CD14-positive monocyte (primary cell): Measurements from ENCODE around the gene TSPEAR. TPM values are rescaled to one million over a fixed set of nuclear protein-coding genes. Genes with fewer than 3 reads are reported as not detected.

ENCODE experiments used
- DNase-seq, 3 donors: peaks; one replicate each; pipeline ENCODE4 v3.0.0-alpha.2; 2011 to 2022
- H2AFZ ChIP-seq: 2 replicates; pipeline ENCODE4 v1.6.0; 2012; ENCODE audit warnings: mild to moderate bottlenecking, low read depth, low read length, inconsistent platforms; ENCODE audit not compliant: insufficient read depth, poor library complexity, severe bottlenecking
- H3K27ac ChIP-seq, 2 donors: 1 replicate in 1 of 2; 2 replicates in 1 of 2; pipeline ENCODE4 v1.5.1; 2012 to 2013; ENCODE audit warnings: low read length in 2 of 2, control low read depth in 1 of 2, inconsistent platforms in 1 of 2, low read depth in 1 of 2, mild to moderate bottlenecking in 1 of 2
- H3K27me3 ChIP-seq, 2 donors: one replicate each; pipeline versions ENCODE4 v1.6.0 to v1.6.1; 2011 to 2013; ENCODE audit warnings: low read length in 2 of 2; ENCODE audit not compliant: control insufficient read depth in 2 of 2, insufficient read depth in 2 of 2
- H3K36me3 ChIP-seq, 2 donors: replicated peaks in 1 of 2; 1 replicate in 1 of 2; 2 replicates in 1 of 2; pipeline versions ENCODE4 v1.5.1 to v1.6.1; 2012 to 2013; ENCODE audit warnings: low read length in 2 of 2, control low read depth in 1 of 2, inconsistent platforms in 1 of 2, mild to moderate bottlenecking in 1 of 2; ENCODE audit not compliant: insufficient read depth in 2 of 2, control insufficient read depth in 1 of 2
- H3K4me1 ChIP-seq, 2 donors: 1 replicate in 1 of 2; 2 replicates in 1 of 2; pipeline versions ENCODE4 v1.5.1 to v1.6.1; 2012 to 2013; ENCODE audit warnings: low read length in 2 of 2, control low read depth in 1 of 2, inconsistent platforms in 1 of 2, mild to moderate bottlenecking in 1 of 2, moderate library complexity in 1 of 2; ENCODE audit not compliant: insufficient read depth in 2 of 2, control insufficient read depth in 1 of 2
- H3K4me2 ChIP-seq: replicated peaks from 2 replicates; pipeline ENCODE3; 2012; ENCODE audit warnings: low read length, moderate library complexity, mild to moderate bottlenecking; ENCODE audit not compliant: poor library complexity, severe bottlenecking; ENCODE audit errors: extremely low read depth
- H3K4me3 ChIP-seq, 3 experiments: fragments of 200-600 bp in 1 of 3; sonication (generic) in 1 of 3; replicated peaks in 1 of 3; 1 replicate in 2 of 3; 2 replicates in 1 of 3; pipeline ENCODE4 v1.5.1; 2011 to 2013; ENCODE audit warnings: low read length in 3 of 3, mild to moderate bottlenecking in 3 of 3, control low read depth in 2 of 3, low read depth in 2 of 3, inconsistent platforms in 1 of 3, moderate library complexity in 1 of 3
- H3K79me2 ChIP-seq: 2 replicates; pipeline ENCODE4 v1.6.0; 2012; ENCODE audit warnings: mild to moderate bottlenecking, control low read depth, inconsistent platforms, low read length, moderate library complexity; ENCODE audit not compliant: insufficient read depth
- H3K9ac ChIP-seq: 2 replicates; pipeline ENCODE4 v1.6.0; 2017; ENCODE audit warnings: low read length, mild to moderate bottlenecking; ENCODE audit not compliant: insufficient read depth, poor library complexity, severe bottlenecking
- H3K9me3 ChIP-seq, 2 donors: replicated peaks in 1 of 2; 1 replicate in 1 of 2; 2 replicates in 1 of 2; pipeline versions ENCODE4 v1.5.1 to v1.6.1; 2012 to 2013; ENCODE audit warnings: low read length in 2 of 2, control low read depth in 1 of 2; ENCODE audit not compliant: control insufficient read depth in 1 of 2, insufficient read depth in 1 of 2
- H4K20me1 ChIP-seq: 2 replicates; pipeline ENCODE4 v1.6.0; 2012; ENCODE audit warnings: mild to moderate bottlenecking, low read length, control low read depth, moderate library complexity; ENCODE audit not compliant: insufficient read depth
- H3K27ac Mint-ChIP-seq, 7 donors: one replicate each; pipeline ENCODE4 v1.8.0; 2020; ENCODE audit warnings: mild to moderate bottlenecking in 7 of 7, mixed read lengths in 7 of 7, moderate library complexity in 6 of 7, inconsistent platforms in 2 of 7
- H3K27me3 Mint-ChIP-seq, 3 donors: one replicate each; pipeline ENCODE4 v1.8.0; 2021 to 2022; ENCODE audit warnings: low read depth in 3 of 3, mild to moderate bottlenecking in 3 of 3, mixed read lengths in 3 of 3, moderate library complexity in 3 of 3, inconsistent platforms in 1 of 3
- H3K36me3 Mint-ChIP-seq, 2 donors: one replicate each; pipeline ENCODE4 v1.8.0; 2020; ENCODE audit warnings: mixed read lengths in 2 of 2, inconsistent platforms in 1 of 2, mild to moderate bottlenecking in 1 of 2
- H3K4me1 Mint-ChIP-seq: one replicate; pipeline ENCODE4 v1.8.0; 2020; ENCODE audit warnings: mild to moderate bottlenecking, mixed read lengths
- H3K4me3 Mint-ChIP-seq, 2 donors: one replicate each; pipeline ENCODE4 v1.8.0; 2020; ENCODE audit warnings: mild to moderate bottlenecking in 2 of 2, mixed read lengths in 2 of 2, moderate library complexity in 1 of 2
- H3K9me3 Mint-ChIP-seq, 7 donors: one replicate each; pipeline ENCODE4 v1.8.0; 2020 to 2022; ENCODE audit warnings: mixed read lengths in 7 of 7, mild to moderate bottlenecking in 6 of 7, moderate library complexity in 6 of 7, inconsistent platforms in 2 of 7
- CTCF ChIP-seq: fragments of 200-600 bp; IDR thresholded peaks from one replicate; pipeline ENCODE4 v1.8.0; 2022; ENCODE audit warnings: antibody characterized with exemption, mild to moderate bottlenecking
- WGBS: methylation state at CpG from one replicate; pipeline ENCODE4 v1.1.5; 2013; ENCODE audit warnings: missing lambda C conversion rate; ENCODE audit not compliant: insufficient coverage; 5-methylcytosine and 5-hydroxymethylcytosine counted together
- intact Hi-C, 2 donors: fragments of 100-400 bp; cut with micrococcal nuclease; formaldehyde crosslinking; loops; one replicate each; pipeline versions ENCODE4 v1.15.0 to v1.15.1; 2023
- polyA plus RNA-seq, 3 donors: library from polyadenylated mRNA; depleted of rRNA in 1 of 3; unstranded in 2 of 3; stranded (reverse) in 1 of 3; fragments of 300-500 nt in 2 of 3; fragments of >200 nt in 1 of 3; fragmentation: Illumina TruSeq in 2 of 3; gene quantifications; 1 replicate in 2 of 3; 2 replicates in 1 of 3; pipeline ENCODE4 v1.2.3, GENCODE V29; 2012 to 2021

The TSPEAR gene
- polyA plus RNA-seq, 3 donors, result not detected

GRCh38 chr21:44477131-44477530 is 234.2 kb downstream of the TSPEAR start:
- no peak overlapping the region for H3K27ac Mint-ChIP-seq
- no peak overlapping the region for H3K4me3 ChIP-seq
- no peaks in the 10 kb centered on the region for H3K27me3 Mint-ChIP-seq
- DNase-seq, result no peak
- no peaks in the 10 kb centered on the region for H3K9me3 Mint-ChIP-seq
- TF ChIP-seq CTCF, result no peak
- no peak overlapping the region for H3K9ac ChIP-seq
- no peaks in the 10 kb centered on the region for H3K27me3 ChIP-seq
- H3K4me1 ChIP-seq, result no peaks in the 10 kb centered on the region
- H3K4me3 Mint-ChIP-seq, result no peak overlapping the region
- no peaks in the 10 kb centered on the region for H3K4me1 Mint-ChIP-seq
- no peaks in the 10 kb centered on the region for H3K79me2 ChIP-seq
- intact Hi-C loops, result no loop called here
- no peaks in the 10 kb centered on the region for H4K20me1 ChIP-seq
- no peaks in the 10 kb centered on the region for H3K36me3 ChIP-seq
- H2AFZ ChIP-seq, result no peak overlapping the region
- no peaks in the 10 kb centered on the region for H3K9me3 ChIP-seq
- no peak overlapping the region for H3K4me2 ChIP-seq
- no peaks in the 10 kb centered on the region for H3K36me3 Mint-ChIP-seq
- no peak overlapping the region for H3K27ac ChIP-seq
- WGBS, result 83% methylated on average over 5 of the region's 8 CpGs

- Histone ChIP-seq H3K79me2 (no peaks in the 10 kb centered on the region), H3K4me3 (no peak overlapping the region), H3K4me1 (no peaks in the 10 kb centered on the region), H3K4me2 (no peak overlapping the region), H3K9ac (no peak overlapping the region), H3K27me3 (no peaks in the 10 kb centered on the region), H3K9me3 (no peaks in the 10 kb centered on the region), H3K36me3 (no peaks in the 10 kb centered on the region), H2AFZ (no peak overlapping the region), H3K27ac (no peak overlapping the region), H4K20me1 (no peaks in the 10 kb centered on the region)
- H3K36me3 Mint-ChIP-seq, result no peaks in the 10 kb centered on the region
- H3K4me3 Mint-ChIP-seq, result no peak overlapping the region
- no peak for DNase-seq
- no peaks in the 10 kb centered on the region for H3K4me1 Mint-ChIP-seq
- H3K27ac Mint-ChIP-seq, result no peak overlapping the region
- intact Hi-C loops, result no loop called here
- H3K9me3 Mint-ChIP-seq, result no peaks in the 10 kb centered on the region
- no peak for TF ChIP-seq CTCF
- WGBS, result 97% methylated on average over 12 of the region's 17 CpGs
- H3K27me3 Mint-ChIP-seq, result peaks cover 0 to 2% (median 2%) of the 10 kb centered on the region in 3 donors
Measured at GRCh38 chr21:44475266-44475845, 236.0 kb downstream of the TSPEAR start.
